Activated naive CD4-positive, alpha-beta T cell treated with anti-CD3 and anti-CD28 coated beads for 36 hours (primary cell): ENCODE results near the gene ABCC4. TPM values are rescaled to one million over a fixed set of nuclear protein-coding genes. Genes with fewer than 3 reads are reported as not detected.

Experiments
- CTCF ChIA-PET: fragments of 350-600 bp; sonication (Branson Sonifier 250); formaldehyde crosslinking; loops from one replicate; lab custom pipeline; 2021; ENCODE audit warnings: antibody characterized with exemption; lab: Charles Lee
- DNase-seq: peaks from one replicate; pipeline ENCODE4 v3.0.0-alpha.2; 2020
- H3K27ac Mint-ChIP-seq: one replicate; pipeline ENCODE4 v1.8.0; 2021; ENCODE audit warnings: mild to moderate bottlenecking, mixed read lengths
- H3K27me3 Mint-ChIP-seq: one replicate; pipeline ENCODE4 v1.8.0; 2021; ENCODE audit warnings: low read depth, mixed read lengths
- H3K36me3 Mint-ChIP-seq: one replicate; pipeline ENCODE4 v1.8.0; 2021; ENCODE audit warnings: low read depth, mixed read lengths
- H3K4me1 Mint-ChIP-seq: one replicate; pipeline ENCODE4 v1.8.0; 2021; ENCODE audit warnings: low read depth, mixed read lengths
- H3K4me3 Mint-ChIP-seq: one replicate; pipeline ENCODE4 v1.8.0; 2021; ENCODE audit warnings: mild to moderate bottlenecking, moderate library complexity, mixed read lengths
- H3K9me3 Mint-ChIP-seq: one replicate; pipeline ENCODE4 v1.8.0; 2021; ENCODE audit warnings: mixed read lengths
- intact Hi-C: fragments of 100-400 bp; cut with micrococcal nuclease; formaldehyde crosslinking; loops from one replicate; pipeline ENCODE4 v1.15.1; 2023
- total RNA-seq, 2 experiments: library from RNA; stranded (reverse); gene quantifications; one replicate each; pipeline ENCODE4 v1.2.3, GENCODE V29; 2021

ABCC4 gene
- total RNA-seq, 2 experiments from 2014 or later = 8.0 to 8.1 TPM

GRCh38 chr13:95155504-95155903 lies 145.7 kb downstream of the ABCC4 start:
- Mint-ChIP-seq H3K9me3 (no peaks in the 10 kb centered on the region), H3K27me3 (no peaks in the 10 kb centered on the region), H3K4me3 (no peak overlapping the region), H3K36me3 (peaks cover 19% of the 10 kb centered on the region), H3K4me1 (peaks cover 11% of the 10 kb centered on the region), H3K27ac (no peak overlapping the region)
- DNase-seq = no peak
- CTCF ChIA-PET = interaction anchor here (1.0 to 1.2 kb wide), 2 partner anchors 225 to 249 kb away, joined by 3 to 5 read pairs; no protein-coding TSS in a partner anchor
- intact Hi-C loops = loop anchor here (5.0 to 10.0 kb wide), 2 partner anchors 171 to 718 kb away; no protein-coding TSS in a partner anchor

DNA sequence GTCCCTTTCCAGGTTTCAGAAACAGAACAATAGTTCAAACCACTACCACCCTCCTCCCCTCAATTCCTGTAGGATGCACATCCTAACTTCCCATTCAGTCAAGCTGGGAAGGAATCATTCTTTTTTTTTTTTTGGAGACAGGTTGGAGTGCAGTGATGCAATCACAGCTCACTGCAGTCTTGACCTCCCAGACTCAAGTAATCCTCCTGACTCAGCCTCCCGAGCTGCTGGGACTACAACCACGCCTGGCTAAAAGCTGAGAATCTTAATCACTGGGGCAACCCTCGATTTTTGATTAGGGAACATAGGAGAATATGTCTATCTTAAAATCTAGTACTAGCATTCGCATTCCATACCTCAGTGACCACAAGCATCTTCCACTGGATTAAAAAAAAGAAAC lies 146.2 kb downstream of the ABCC4 start:
- CTCF ChIA-PET = interaction anchor here (1.0 to 1.3 kb wide), 3 partner anchors 18 to 250 kb away, joined by 3 to 5 read pairs (median 3); no protein-coding TSS in a partner anchor
- no peak overlapping the region for H3K27ac Mint-ChIP-seq
- intact Hi-C loops = loop anchor here (5.0 to 10.0 kb wide), 2 partner anchors 170 to 718 kb away; no protein-coding TSS in a partner anchor
- no peak for DNase-seq
- no peaks in the 10 kb centered on the region for H3K9me3 Mint-ChIP-seq
- no peaks in the 10 kb centered on the region for H3K27me3 Mint-ChIP-seq
- peaks cover 18% of the 10 kb centered on the region for H3K36me3 Mint-ChIP-seq
- H3K4me3 Mint-ChIP-seq = no peak overlapping the region
- peaks cover 14% of the 10 kb centered on the region for H3K4me1 Mint-ChIP-seq

DNA sequence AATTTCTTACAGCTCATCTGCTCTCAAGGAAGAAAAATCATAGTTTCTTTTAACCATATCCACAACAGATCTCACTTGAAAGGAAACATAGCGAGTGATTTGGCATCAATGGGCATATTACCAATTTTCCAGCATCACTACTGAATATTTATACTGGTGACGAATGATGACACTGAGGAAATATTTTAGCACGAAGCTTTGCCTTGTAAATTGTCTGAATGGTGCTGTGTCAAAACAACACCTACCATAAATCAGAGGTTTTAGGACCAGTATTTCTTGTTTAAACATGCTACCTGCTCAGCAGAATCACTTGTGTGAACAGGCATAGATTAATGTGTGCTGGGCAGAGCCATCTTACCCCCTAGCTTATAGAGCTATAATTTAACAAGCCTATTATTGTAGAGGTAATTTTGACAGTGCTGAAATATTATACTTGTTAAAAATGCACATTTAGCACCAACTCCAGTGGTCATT lies 146.8 kb downstream of the ABCC4 start:
- peaks cover 17% of the 10 kb centered on the region for H3K36me3 Mint-ChIP-seq
- intact Hi-C loops = loop anchor here (5.0 to 10.0 kb wide), 2 partner anchors 170 to 437 kb away; no protein-coding TSS in a partner anchor
- CTCF ChIA-PET = interaction anchor here (0.9 to 1.3 kb wide), 2 partner anchors 19 to 182 kb away, joined by 3 read pairs; no protein-coding TSS in a partner anchor
- H3K27me3 Mint-ChIP-seq = no peaks in the 10 kb centered on the region
- peaks cover 14% of the 10 kb centered on the region for H3K4me1 Mint-ChIP-seq
- no peak overlapping the region for H3K4me3 Mint-ChIP-seq
- no peak overlapping the region for H3K27ac Mint-ChIP-seq
- H3K9me3 Mint-ChIP-seq = no peaks in the 10 kb centered on the region
- no peak for DNase-seq

- no peak for DNase-seq
These were observed 147.4 kb downstream of the ABCC4 start for GRCh38 chr13:95153647-95154412.

DNA sequence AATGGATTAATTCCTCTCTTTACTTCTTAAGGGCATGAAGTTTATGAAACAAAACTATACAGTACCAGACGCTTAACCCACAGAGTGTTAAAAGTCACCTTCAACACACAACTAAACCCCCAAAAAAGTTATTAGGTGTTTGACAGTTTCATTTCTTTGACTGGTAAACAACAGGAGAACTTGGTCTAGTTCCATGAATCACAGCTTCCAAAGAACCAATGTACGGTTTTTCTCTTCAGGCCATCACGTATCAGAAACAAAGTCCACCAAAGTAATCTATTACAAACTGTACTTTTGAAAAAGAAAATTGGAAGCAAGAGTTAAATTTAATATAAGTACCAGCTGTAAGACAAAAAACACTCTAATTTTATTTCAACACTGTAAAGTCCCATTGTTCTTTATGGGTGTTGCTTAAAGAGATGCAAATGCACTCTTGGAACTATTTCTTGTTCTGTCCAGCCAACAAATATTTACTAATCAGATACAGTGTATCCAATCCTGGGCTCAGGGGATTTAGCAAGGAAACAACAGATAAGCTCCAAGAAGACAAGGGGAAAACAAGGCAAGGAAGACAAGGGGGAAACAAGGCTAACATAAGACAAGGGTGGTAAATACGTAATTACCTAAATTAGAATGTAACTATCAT lies 149.2 kb downstream of the ABCC4 start:
- CTCF ChIA-PET = no interaction called here
- no peak for DNase-seq
- H3K27ac Mint-ChIP-seq = no peak overlapping the region
- H3K4me1 Mint-ChIP-seq = peaks cover 14% of the 10 kb centered on the region
- no peaks in the 10 kb centered on the region for H3K9me3 Mint-ChIP-seq
- H3K4me3 Mint-ChIP-seq = no peak overlapping the region
- H3K36me3 Mint-ChIP-seq = peaks cover 12% of the 10 kb centered on the region
- H3K27me3 Mint-ChIP-seq = no peaks in the 10 kb centered on the region
- intact Hi-C loops = loop anchor here (5.0 to 10.0 kb wide), 2 partner anchors 167 to 435 kb away; no protein-coding TSS in a partner anchor

More at GRCh38 chr13:95153647-95154412, 147.4 kb downstream of the ABCC4 start:
- CTCF ChIA-PET = interaction anchor here (0.9 to 1.3 kb wide), 2 partner anchors 20 to 181 kb away, joined by 3 read pairs; no protein-coding TSS in a partner anchor
- intact Hi-C loops = loop anchor here (5.0 to 10.0 kb wide), 2 partner anchors 169 to 437 kb away; no protein-coding TSS in a partner anchor
- Mint-ChIP-seq H3K9me3 (no peaks in the 10 kb centered on the region), H3K36me3 (peaks cover 17% of the 10 kb centered on the region), H3K4me3 (no peak overlapping the region), H3K4me1 (peaks cover 14% of the 10 kb centered on the region), H3K27ac (no peak overlapping the region), H3K27me3 (no peaks in the 10 kb centered on the region)

- Mint-ChIP-seq H3K27ac (no peak overlapping the region), H3K4me1 (peaks cover 14% of the 10 kb centered on the region), H3K27me3 (no peaks in the 10 kb centered on the region), H3K4me3 (no peak overlapping the region), H3K9me3 (peaks cover 1% of the 10 kb centered on the region), H3K36me3 (peaks cover 14% of the 10 kb centered on the region)
- CTCF ChIA-PET = interaction anchor here (1.1 kb wide), 1 partner anchor 230 kb away, joined by 3 read pairs; no protein-coding TSS in a partner anchor
- intact Hi-C loops = loop anchor here (1.0 to 10.0 kb wide), 3 partner anchors 34 to 433 kb away; no protein-coding TSS in a partner anchor
- DNase-seq = no peak
These were observed 150.7 kb downstream of the ABCC4 start for GRCh38 chr13:95150555-95150954.

DNA sequence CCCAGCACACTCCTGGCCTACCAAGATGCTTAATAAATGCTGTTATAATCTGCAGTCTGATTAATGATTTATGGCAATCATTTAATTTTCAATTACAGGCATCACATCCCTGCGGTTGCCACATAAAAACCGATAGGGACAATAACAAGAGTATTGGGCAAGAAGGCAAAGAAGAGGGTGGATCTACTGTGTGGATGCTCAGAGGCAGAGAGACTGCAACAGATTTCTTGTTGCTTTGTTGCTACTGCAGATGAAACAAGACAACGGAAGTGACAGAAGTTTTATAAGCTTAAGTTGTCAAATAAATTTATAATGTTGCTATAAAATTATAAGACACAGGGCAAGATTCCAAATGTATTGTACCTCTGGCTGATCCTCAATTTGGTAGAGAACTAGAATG lies 154.8 kb downstream of the ABCC4 start:
- intact Hi-C loops = no loop called here
- CTCF ChIA-PET = no interaction called here

GRCh38 chr13:95145587-95145986 lies 155.7 kb downstream of the ABCC4 start:
- intact Hi-C loops = no loop called here
- Mint-ChIP-seq H3K36me3 (peaks cover 38% of the 10 kb centered on the region), H3K27me3 (no peaks in the 10 kb centered on the region), H3K4me1 (peaks cover 7% of the 10 kb centered on the region), H3K4me3 (no peak overlapping the region), H3K27ac (peak overlapping the region; percentile 41), H3K9me3 (peaks cover 1% of the 10 kb centered on the region)
- DNase-seq = no peak
- CTCF ChIA-PET = no interaction called here

More for the DNA sequence above, 154.8 kb downstream of the ABCC4 start:
- peaks cover 31% of the 10 kb centered on the region for H3K36me3 Mint-ChIP-seq
- H3K4me1 Mint-ChIP-seq = peaks cover 12% of the 10 kb centered on the region
- H3K9me3 Mint-ChIP-seq = peaks cover 1% of the 10 kb centered on the region
- H3K27ac Mint-ChIP-seq = no peak overlapping the region
- H3K4me3 Mint-ChIP-seq = no peak overlapping the region
- H3K27me3 Mint-ChIP-seq = no peaks in the 10 kb centered on the region
- DNase-seq = no peak

- Mint-ChIP-seq H3K9me3 (no peaks in the 10 kb centered on the region), H3K4me1 (peaks cover 3% of the 10 kb centered on the region), H3K27me3 (no peaks in the 10 kb centered on the region), H3K27ac (no peak overlapping the region), H3K4me3 (no peak overlapping the region), H3K36me3 (peaks cover 43% of the 10 kb centered on the region)
- CTCF ChIA-PET = no interaction called here
- intact Hi-C loops = no loop called here
- no peak for DNase-seq
These were observed 160.7 kb downstream of the ABCC4 start for GRCh38 chr13:95140502-95140901.

DNA sequence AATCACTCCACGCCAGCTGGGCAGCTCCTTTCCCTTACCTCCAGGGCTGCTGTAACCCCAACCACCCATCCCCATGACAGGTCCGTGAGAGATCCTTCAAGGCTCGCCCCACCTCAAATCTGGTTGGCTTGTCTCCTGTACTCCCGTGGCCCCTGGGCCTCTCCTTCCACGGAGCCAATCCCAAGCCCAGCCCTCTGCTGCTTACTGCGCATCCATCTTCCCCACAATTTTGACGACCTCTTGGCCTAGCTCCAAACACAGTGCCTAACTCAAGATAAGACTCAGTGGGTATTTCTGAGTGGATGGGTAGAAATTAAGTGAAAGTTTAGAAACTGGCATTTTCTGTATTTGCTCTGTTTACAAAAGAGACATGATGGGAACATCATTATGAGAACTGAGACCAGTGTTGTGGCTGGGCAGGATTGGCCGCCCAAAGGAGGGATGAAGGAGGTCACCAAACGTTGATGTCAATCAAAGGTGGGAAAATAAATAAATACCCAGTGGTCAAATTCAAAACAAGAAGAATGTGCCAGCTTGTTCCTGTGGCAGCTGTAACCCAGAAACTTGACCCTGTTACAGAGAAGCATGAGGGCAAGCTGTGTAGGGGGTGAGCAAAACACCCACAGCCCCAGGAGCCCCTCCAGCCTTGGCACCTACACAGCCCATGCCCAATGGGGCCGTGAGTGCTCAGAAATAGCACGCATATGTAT lies 162.2 kb downstream of the ABCC4 start:
- intact Hi-C loops = no loop called here
- H3K27ac Mint-ChIP-seq = no peak overlapping the region
- no peaks in the 10 kb centered on the region for H3K27me3 Mint-ChIP-seq

DNA sequence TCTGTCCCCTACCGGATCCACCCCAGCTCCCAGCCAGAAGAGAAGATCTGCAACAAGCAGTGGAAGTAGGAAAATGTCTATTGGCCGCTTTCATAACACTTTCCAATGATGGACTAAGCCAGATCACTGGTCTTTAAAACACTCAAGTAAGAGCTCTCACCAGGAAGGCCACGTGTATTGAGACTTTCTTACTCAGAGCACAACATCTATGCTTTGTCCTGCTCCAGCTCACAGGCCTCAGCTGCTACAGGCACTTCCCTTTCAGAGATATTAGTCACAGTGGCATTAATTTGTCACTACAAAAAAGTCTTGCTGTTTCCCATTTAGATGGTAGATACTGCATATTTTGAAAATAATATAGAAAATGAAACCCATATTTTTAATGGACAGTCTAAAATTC lies 164.2 kb downstream of the ABCC4 start:
- Mint-ChIP-seq H3K4me1 (no peaks in the 10 kb centered on the region), H3K27ac (no peak overlapping the region), H3K36me3 (peaks cover 44% of the 10 kb centered on the region), H3K9me3 (no peaks in the 10 kb centered on the region), H3K27me3 (no peaks in the 10 kb centered on the region), H3K4me3 (no peak overlapping the region)
- CTCF ChIA-PET = no interaction called here
- peak; percentile 11 for DNase-seq
- intact Hi-C loops = no loop called here

More for the DNA sequence above, 162.2 kb downstream of the ABCC4 start:
- CTCF ChIA-PET = no interaction called here
- peaks cover 36% of the 10 kb centered on the region for H3K36me3 Mint-ChIP-seq
- DNase-seq = no peak
- no peak overlapping the region for H3K4me3 Mint-ChIP-seq
- no peaks in the 10 kb centered on the region for H3K4me1 Mint-ChIP-seq
- H3K9me3 Mint-ChIP-seq = no peaks in the 10 kb centered on the region
